ENCODE results near the gene GOLPH3.

DNA sequence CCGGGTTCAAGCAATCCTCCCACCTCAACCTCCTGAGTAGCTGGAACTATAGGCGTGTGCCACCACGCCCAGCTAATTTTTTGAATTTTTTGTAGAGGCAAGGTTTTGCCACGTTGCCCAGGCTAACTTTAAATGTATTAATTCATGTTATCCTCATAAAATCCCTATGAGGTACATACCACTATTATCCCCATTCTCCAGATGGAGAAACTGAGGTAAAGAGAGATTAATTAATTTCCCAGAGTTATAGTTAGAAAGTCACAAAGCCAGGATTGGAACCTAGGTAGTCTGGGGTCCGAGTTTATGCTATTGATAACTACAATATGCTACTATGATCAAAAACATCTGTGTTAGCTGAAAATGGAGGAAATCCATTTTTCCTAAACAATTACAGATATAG, 31.9 kb upstream of the GOLPH3 start:
- TF ChIP-seq POLR2A (IDR thresholded peaks at IDR 0.05; ENCODE audit: low read depth, low read length) = no peak
- TF ChIP-seq POLR2AphosphoS5 (IDR thresholded peaks at IDR 0.05; ENCODE audit: low read depth, low read length) = no peak
- TF ChIP-seq TAF1 (IDR thresholded peaks at IDR 0.05; ENCODE audit: borderline replicate concordance, low read depth, low read length) = no peak
